NCI-H1436 (cell line): ENCODE measurements around the gene ZNF354C.

Source experiments
- DNase-seq: peaks from one replicate; lab custom pipeline; 2025; lab: John Stamatoyannopoulos, UW

The ZNF354C gene

GRCh38 chr5:179127136-179128040, 67.2 kb downstream of the ZNF354C start:
- DNase-seq: no peak

- DNase-seq: no peak
These were observed 67.8 kb downstream of the ZNF354C start for GRCh38 chr5:179128041-179128365.

- no peak for DNase-seq
These were observed 68.8 kb downstream of the ZNF354C start for GRCh38 chr5:179128976-179129375.

GRCh38 chr5:179129607-179130071, 69.5 kb downstream of the ZNF354C start:
- DNase-seq: no peak

- no peak for DNase-seq
These were observed 70.0 kb downstream of the ZNF354C start for GRCh38 chr5:179130101-179130681.

GRCh38 chr5:179131321-179131835, 71.2 kb downstream of the ZNF354C start:
- no peak for DNase-seq

- no peak for DNase-seq
These were observed 71.9 kb downstream of the ZNF354C start for GRCh38 chr5:179131886-179132585.

GRCh38 chr5:179132586-179133355, 72.6 kb downstream of the ZNF354C start:
- DNase-seq: no peak
